Skin epidermis (tissue), 12 donors: Measurements from ENCODE around the gene CD300H.
"Not testable (repeated sequence)": the region's sequence is repeated elsewhere in the genome, so short reads cannot be mapped to it uniquely, and the experiment has no call there.

Experiments used
- H3K27ac ChIP-seq, 21 experiments: fragments of 200-600 bp; sonication (generic) in 11 of 21; one replicate each; pipeline ENCODE4 v1.5.0; 2020; ENCODE audit warnings: mild to moderate bottlenecking in 3 of 21, inconsistent platforms in 2 of 21, moderate library complexity in 2 of 21
- H3K4me3 ChIP-seq, 7 experiments: fragments of 200-600 bp; sonication (generic) in 2 of 7; one replicate each; pipeline ENCODE4 v1.5.0; 2020; ENCODE audit warnings: inconsistent platforms in 2 of 7, mild to moderate bottlenecking in 2 of 7, moderate library complexity in 1 of 7

The CD300H gene

DNA sequence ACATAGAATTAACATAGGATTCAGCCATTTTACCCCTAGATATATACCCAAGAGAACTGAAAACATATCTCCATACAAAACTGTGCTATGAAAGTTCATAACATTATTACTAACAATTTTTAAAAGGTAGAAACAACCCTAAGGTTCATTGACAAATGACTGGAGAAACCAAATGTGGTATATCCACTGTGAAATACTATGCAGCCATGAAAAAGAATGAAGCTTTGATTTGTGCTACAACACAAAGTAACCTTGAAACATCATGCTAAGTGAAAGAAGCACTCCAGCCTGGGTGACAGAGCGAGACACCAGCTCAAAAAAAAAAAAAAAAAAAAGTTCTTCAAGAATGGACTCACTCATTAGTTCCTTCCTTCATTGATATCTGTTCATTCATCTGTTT lies 24.2 kb upstream of the CD300H start:
- Histone ChIP-seq H3K4me3 (no peak overlapping the region), H3K27ac (no peak overlapping the region)

DNA sequence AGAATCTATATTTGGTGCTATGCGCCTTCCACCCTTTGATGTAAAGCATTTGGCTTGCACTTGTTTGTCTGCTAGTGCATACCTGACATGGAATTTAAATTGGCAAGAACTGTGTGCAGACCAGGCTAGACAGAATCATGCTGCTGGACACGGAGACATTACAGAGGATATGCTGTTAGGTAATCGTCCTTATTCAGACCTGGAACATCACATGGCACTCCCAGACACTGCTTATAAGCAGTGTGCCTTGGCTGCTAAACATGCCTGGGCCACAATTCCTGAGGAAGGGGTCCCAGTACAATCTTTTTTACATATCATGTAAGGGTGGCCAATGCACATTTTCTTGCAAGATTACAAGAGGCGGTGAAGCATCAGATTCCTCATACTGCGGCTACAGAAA lies 18.4 kb upstream of the CD300H start:
- H3K4me3 ChIP-seq = no peak overlapping the region
- H3K27ac ChIP-seq = no peak overlapping the region

DNA sequence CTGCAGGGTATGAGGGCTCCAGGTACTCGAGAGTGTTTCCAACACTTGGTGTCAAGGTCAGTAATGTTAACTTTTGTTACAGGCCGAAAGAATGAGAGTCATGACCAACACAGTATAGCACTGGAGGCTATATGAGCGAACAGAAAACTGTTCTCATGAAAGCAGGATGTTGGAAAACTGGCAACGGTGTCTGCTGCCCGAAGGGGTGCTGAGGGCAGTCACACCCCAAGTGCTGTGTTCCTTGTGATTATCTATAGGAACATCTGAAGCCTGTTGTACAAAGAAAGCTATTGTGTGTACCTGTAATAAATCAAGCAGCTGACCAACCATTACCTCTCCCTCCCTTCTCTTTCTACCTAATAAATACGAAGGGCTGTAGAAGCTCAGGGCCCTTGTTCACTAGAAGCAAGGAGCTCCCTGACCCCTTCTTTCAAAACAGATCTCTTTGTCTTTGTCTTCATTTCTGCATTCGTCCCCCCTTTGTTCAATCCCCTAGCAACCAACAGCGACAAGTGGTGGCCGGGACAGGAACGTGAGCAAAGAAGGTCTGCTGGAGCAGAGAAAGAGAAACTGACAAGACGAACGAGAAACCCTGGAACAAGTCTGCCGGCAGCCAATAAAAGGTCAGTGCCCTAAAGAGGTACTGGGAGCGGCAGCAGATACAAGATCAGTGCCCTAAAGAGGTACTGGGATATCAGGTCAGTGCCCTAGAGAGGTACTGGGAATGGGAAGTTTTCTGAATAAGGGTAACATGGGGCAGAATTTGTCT lies 17.2 kb upstream of the CD300H start:
- H3K4me3 ChIP-seq = no peak overlapping the region
- no peak overlapping the region for H3K27ac ChIP-seq

DNA sequence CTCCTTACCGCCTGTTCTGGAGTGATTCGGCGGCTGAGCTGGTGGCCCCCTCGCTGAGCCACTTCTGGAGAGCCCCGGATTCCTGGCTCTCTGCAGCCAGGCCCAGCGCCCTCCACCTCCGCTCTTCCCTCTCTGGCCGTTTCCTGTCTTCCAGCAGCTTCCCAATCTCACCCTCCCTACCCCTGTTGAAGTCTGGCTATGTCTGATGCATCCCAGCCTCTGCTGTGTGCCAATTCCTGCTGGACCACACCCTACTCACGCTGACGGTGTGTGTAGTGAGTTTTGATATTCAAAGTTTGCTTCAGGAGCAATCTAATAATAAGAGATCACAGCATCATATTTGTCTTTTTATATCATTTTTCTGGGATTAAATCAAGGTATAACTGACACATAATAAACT lies 15.3 kb upstream of the CD300H start:
- Histone ChIP-seq H3K4me3 (no peak overlapping the region), H3K27ac (no peak overlapping the region)

DNA sequence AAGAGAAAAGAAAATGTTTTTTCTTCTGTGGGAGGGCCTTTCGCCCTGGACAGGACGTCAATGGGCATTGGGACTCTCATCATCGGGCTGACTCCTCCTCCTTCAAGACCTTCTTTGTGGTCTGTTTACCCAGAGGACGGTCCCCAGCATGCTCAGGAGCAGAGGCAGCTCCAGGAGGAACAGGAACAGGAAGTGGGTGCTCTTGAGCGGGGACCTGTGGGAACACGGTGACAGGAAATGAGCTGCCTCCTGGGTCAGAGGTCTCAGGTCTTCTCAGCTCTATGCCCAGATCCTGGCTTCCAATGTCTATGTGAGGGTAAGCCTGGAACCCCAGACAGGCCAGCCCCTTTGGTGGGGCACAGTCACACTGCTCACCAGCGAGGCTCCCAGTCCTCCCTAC lies 12.6 kb upstream of the CD300H start:
- Histone ChIP-seq H3K27ac (no peak overlapping the region), H3K4me3 (no peak overlapping the region)

DNA sequence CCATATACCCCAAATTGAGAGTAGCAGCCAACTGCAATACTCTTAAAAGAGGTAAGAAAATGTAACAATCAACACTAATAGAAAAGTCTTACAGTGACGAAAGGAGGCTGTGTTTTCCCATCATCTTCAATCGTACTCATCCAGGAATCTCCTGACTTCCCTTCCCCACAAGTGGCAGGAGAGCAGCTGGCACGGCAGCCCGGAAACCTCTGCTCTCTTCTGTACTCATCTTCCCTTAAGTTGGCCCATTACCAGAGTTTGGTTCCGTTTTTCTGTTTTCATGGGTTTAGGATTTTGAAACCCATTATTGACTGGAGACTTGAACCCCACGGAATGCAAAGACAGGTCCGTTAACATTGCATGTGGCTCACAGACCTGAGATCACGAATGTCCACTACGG lies 11.7 kb upstream of the CD300H start:
- no peak overlapping the region for H3K4me3 ChIP-seq
- no peak overlapping the region for H3K27ac ChIP-seq

DNA sequence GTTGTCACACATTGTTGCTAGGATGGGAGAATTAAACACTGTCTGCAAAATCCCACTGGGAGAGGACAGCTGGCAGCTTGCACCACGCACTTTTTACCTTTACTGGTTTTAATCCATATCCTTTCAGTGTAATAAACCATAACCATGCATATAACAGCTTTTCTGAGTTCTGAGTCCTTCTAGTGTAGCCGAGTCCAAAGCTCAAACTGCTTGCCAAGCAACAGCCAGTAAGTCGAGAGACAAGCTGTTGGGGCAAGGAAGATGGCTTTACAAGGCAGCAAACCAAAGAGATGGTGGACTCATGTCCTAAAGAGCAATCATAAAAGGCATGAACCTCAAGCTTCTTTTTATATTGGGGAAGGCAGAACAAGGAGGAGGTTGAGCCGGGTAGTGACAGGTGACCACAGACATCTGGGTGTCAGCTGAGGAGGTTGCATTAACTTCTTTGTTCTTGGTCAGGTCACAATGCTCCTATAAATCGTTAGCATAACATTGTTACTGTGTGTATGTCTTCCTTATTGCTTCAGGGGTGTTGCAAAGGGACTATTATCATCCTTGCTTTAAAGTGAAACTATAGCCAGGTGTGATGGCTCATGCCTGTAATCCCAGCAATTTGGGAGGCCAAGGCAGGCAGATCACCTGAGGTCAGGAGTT lies 7.3 kb upstream of the CD300H start:
- no peak overlapping the region for H3K27ac ChIP-seq
- H3K4me3 ChIP-seq = no peak overlapping the region

DNA sequence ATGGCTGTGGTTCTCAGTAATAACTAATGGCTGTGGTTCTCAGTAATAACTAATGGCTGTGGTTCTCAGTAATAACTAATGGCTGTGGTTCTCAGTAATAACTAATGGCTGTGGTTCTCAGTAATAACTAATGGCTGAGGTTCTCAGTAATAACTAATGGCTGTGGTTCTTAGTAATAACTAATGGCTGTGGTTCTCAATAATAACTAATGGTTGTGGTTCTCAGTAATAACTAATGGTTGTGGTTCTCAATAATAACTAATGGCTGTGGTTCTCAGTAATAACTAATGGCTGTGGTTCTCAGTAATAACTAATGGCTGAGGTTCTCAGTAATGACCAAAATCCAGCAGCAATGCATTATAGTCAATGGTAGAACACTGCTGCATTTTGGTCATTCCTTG lies 6.3 kb upstream of the CD300H start:
- not testable (repeated sequence) for H3K27ac ChIP-seq, H3K4me3 ChIP-seq

DNA sequence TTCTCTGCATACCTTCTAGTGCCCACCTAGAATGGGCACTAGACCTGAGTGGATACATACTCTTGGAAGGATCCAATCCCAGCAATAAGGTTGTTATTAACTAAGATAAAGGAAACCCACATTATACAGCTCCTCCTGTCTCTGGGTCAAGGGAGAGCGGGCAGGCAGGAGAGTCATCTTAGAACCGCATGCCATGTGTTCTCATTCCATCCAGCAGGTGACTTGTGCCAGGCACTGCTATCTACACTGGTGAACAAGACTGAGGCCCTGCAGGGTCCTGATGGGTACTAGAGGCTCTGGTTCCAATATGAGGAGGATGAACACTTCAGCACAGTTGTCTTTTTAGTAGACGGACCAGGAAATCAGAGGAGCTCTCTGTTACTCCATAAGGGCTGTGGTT lies 5.9 kb upstream of the CD300H start:
- H3K27ac ChIP-seq = no peak overlapping the region

DNA sequence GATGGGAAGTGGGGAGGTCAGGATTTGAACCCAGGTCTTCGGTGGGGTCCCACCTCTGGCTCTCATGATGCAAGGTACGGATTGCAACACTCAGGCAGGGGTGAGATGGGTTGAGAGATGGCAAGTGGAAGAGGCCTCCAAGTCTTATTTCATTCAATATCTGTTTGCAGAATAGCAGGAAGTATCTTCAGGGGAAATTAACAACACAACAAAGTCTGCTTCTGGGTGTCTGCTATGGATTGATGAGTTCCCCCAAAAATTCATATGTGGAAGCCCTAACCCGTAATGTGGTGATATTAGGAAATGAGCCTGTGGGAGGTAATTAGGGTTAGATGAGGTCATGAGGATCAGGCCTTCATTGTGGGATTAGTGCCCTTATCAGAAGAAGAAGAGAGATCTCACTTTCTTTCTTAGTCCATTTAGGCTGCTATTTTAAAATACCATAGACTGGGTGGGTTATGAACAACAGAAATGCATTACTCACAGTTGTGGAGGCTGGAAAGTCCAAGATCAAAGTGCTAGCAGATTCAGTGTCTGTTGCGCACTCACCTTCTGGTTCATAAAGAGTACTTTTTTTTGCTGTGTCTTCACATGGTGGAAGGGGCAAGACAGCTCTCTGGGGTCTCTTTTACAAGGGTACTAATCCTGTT lies 4.4 kb upstream of the CD300H start:
- Histone ChIP-seq H3K27ac (no peak overlapping the region), H3K4me3 (no peak overlapping the region)

More for the DNA sequence above, 5.9 kb upstream of the CD300H start:
- no peak overlapping the region for H3K4me3 ChIP-seq

DNA sequence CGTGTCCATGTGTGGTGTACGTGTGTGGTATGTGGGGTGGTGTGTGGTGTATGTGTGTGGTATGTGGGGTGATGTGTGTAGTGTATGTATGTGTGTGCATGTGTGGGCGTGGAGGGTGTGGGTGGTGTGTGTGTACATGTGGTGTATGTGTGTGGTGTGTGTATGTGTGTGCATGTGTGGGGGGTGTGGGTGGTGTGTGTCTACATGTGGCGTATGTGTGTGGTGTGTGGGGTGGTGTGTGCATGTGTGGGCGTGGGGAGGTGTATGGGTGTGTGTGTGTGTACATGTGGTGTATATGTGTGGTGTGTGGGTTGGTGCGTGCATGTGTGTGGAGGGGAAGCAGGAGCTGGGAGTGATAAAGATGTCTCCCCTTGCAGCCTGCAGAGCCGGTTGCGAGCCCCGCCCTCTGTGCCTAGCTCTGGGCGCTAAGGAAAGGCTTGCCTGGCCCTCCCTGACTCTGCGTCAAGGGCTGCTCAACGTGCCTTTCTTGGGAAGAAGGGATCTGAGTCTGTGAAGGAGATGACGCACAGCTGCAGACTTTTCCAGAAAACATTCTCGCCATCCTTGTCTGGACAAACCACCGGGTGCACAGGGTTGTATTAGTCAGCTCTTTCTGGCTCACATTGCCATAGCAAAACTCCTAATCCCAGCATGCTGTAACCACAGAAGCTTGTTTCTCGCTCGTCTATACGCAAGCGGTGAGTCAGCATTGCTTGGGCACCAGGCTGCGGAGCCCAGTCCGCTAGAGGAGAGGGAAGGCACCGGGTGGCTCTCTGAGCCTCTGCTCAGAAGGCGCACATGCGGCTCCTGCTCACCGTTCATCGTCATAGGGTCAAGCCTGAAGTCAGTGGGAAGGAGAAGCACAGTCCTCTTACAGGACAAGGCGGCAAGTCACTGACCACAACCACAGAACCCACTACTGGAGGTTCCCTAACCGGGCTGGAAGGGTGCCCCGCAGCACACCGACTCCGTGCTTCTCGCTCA lies 2.0 kb upstream of the CD300H start:
- Histone ChIP-seq H3K4me3 (no peak overlapping the region), H3K27ac (peak overlapping the region in 15 of 21 experiments; percentile 19 to 73 (median 55))

DNA sequence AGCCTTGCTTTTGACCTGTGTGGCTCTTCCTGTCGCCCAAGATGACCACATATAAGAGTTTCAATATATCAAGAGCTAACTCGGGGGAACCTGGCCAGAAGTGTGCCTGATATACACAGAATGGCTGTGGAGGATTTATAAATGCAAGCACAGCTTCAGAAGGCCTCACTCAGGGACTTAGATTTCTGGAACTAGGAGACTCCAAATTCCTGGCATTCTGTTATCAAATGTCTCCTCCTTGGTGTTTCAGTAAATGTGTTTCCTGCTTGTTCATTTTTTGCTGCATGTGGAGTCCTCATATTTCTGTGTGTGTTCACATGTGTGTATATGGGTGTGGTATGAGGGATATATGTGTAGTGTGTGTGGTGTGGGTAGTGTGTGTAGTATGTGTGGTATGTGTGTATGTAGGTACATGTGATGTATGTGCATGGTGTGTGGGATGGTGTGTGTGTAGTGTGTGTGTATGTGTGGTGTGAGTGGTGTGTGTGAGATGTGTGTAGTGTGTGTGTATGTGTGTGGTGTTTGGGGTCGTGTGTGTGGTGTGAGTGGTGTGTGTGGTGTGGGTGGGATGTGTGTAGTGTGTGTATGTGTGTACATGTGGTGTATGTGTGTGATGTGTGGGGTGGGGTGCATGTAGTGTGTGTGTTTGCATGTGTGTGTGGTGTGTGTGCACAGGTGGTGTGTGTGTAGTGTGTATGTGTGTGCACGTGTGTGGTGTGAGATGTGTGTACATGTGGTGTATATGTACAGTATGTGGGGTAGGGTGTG lies 981 bp upstream of the CD300H start:
- H3K27ac ChIP-seq = peak overlapping the region in 4 of 21 experiments; percentile 19 to 73 (median 44)
- H3K4me3 ChIP-seq = no peak overlapping the region

DNA sequence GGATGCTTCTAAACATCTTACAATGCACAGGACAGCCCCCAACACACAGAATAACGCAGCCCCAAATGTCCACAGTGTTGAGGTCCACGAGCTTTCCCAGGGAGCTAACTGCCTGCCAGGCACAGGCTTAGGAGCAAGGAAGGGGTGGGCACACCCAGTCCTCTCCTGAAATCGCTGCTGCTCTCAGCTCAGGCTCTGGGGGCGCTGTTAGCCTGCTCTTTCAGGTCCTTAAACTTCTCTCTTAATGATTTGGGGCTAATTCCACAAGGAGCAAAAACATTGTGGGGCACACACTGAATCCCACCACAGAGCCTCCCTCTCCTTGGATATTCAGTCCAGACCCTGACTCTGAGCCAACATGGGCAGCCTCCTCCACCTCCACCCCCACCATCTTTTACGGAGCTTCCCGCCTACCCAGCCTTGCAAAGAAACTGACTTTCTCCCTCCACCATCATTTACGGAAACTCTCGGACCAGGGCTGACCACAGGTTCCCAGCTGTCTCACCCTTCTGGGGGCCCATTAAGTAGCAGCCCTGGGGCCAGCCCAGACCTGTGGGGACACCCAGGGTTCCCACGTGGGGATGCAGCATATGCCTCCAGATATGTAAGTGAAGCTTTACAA lies 1.1 kb downstream of the CD300H start:
- Histone ChIP-seq H3K27ac (no peak overlapping the region), H3K4me3 (no peak overlapping the region)

DNA sequence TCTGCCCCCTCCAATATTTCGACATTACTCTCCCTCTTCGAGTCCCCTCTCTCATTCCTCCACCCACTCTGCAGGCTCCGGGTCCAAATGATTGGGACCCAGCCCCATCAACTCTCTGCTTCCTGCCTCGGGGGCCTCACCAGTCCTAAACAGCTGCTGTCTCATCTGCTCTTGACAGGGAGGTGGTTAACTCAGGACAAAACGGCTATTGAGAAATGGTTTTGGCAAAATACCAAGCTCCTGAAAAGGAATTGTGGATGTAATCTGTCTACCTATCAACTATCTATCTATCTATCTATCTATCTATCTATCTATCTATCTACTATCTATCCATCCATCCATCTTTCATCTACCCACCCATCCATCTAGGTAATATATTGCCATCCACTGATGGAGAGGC lies 2.2 kb downstream of the CD300H start:
- no peak overlapping the region for H3K4me3 ChIP-seq
- no peak overlapping the region for H3K27ac ChIP-seq

DNA sequence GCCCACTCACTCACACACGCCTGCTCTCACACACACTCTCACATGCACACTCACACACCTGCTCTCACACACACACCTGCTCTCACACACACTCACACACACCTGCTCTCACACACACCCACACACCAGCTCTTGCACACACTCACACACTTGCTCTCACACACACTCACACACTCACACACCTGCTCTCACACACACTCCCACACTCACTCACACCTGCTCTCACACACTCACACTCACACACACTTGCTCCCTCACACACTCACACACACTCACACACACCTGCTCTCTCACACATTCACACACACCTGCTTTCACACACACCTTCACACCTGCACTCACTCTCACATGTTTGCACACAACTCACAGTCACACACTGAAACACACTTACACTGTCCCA lies 4.0 kb downstream of the CD300H start:
- Histone ChIP-seq H3K27ac (no peak overlapping the region), H3K4me3 (no peak overlapping the region)

DNA sequence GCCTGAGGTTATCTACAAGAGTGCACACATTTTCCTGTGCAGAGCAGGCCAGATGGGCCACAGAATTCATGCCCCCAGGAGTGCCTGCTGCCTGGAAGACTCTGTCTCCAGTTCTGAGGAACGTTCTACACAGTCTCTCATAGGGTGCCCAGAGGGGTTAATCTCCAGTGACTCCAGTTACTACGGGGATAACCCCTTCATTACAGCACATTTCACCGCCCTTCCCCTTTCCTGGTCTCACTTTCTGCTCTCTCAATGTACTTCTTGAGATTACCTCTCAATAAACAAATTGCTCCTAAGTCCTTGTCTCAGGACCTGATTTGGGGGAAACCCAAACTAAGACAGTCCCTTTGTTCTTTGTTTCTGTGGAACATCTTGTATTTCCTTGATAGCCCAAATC lies 5.7 kb downstream of the CD300H start:
- Histone ChIP-seq H3K27ac (no peak overlapping the region), H3K4me3 (no peak overlapping the region)

DNA sequence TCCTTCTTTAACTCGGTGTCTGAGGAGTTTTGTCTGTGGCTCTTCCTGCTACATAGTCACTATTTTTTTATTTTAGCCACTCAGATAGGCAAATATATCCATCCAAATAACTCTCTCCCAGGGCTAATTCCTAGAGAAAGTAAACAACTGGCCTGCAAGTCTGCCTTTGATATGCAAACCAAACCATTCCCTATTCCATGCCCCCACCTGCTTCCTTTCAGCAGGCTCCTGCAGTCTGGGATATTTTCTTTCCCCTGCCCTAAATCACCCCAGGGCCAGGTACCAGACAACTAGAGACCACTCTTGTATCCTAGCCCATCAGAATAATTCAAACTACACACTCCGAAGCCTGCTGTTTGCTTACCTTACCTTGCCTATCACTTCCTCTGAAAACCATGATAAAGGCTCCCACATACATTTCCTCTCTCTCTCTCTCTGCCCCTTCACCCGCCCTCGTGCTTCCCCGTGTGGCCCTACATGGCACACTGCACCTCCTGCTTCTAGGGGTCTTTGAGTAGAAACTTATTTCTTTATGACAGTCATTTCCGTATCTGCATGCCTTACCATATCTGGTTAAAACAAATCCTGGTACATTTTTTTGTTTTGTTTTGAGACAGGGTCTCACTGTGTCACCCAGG lies 8.3 kb downstream of the CD300H start:
- Histone ChIP-seq H3K4me3 (no peak overlapping the region), H3K27ac (no peak overlapping the region)

DNA sequence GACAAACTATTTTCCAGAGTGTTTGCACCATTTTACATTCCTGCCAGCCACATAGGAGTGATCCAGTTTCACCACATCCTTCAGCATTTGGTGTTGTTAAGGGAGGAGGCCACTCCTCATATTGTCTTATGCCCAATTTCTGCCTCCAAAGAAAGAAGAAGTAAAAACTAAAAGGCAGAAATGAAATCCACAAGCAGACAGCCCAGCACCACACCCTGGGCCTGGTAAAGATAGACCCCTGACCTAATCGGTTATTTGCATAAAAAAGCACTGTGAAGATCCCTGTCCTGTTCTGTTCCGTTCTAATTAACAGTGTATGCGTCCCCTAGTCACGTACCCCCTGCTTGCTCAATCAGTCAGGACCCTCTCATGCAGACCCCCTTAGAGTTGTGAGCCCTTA lies 8.9 kb downstream of the CD300H start:
- H3K4me3 ChIP-seq, H3K27ac ChIP-seq: not testable (repeated sequence)
